Subcutaneous abdominal adipose tissue (tissue), 5 donors: ENCODE measurements around the gene KRT74.
"Not testable (repeated sequence)": the region's sequence is repeated elsewhere in the genome, so short reads cannot be mapped to it uniquely, and the experiment has no call there.

Source experiments
- H3K27ac ChIP-seq: one replicate; pipeline ENCODE4 v1.7.0; 2013; ENCODE audit warnings: low read depth, mild to moderate bottlenecking, inconsistent platforms, low read length, moderate library complexity
- H3K27me3 ChIP-seq, 5 donors: one replicate each; pipeline ENCODE4 v1.7.0; 2013; ENCODE audit warnings: low read length in 5 of 5, inconsistent platforms in 1 of 5; ENCODE audit not compliant: control insufficient read depth in 5 of 5, insufficient read depth in 4 of 5
- H3K36me3 ChIP-seq, 5 donors: one replicate each; pipeline ENCODE4 v1.7.0; 2013; ENCODE audit warnings: low read length in 5 of 5; ENCODE audit not compliant: control insufficient read depth in 5 of 5, insufficient read depth in 5 of 5
- H3K4me1 ChIP-seq, 5 donors: one replicate each; pipeline ENCODE4 v1.7.0; 2013; ENCODE audit warnings: low read length in 5 of 5, mild to moderate bottlenecking in 3 of 5, moderate library complexity in 1 of 5; ENCODE audit not compliant: control insufficient read depth in 5 of 5, insufficient read depth in 5 of 5
- H3K4me3 ChIP-seq, 5 donors: one replicate each; pipeline ENCODE4 v1.7.0; 2013; ENCODE audit warnings: low read length in 5 of 5, low read depth in 1 of 5
- H3K9ac ChIP-seq, 5 donors: one replicate each; pipeline ENCODE4 v1.7.0; 2013; ENCODE audit warnings: low read length in 5 of 5, mild to moderate bottlenecking in 4 of 5, moderate library complexity in 3 of 5
- H3K9me3 ChIP-seq, 5 donors: one replicate each; pipeline ENCODE4 v1.7.0; 2013; ENCODE audit warnings: low read length in 5 of 5; ENCODE audit not compliant: control insufficient read depth in 5 of 5
- donor health status: healthy.
- donor health status: healthy.
- donor health status: healthy.
- donor health status: healthy.
- donor health status: healthy.

KRT74 gene

GRCh38 chr12:52604859-52605258 lies 31.2 kb upstream of the KRT74 start:
- no peaks in the 10 kb centered on the region for H3K9me3 ChIP-seq
- H3K9ac ChIP-seq = no peak overlapping the region
- peaks cover 20 to 42% (median 28%) of the 10 kb centered on the region in 5 donors for H3K27me3 ChIP-seq
- H3K27ac ChIP-seq = no peak overlapping the region
- H3K4me3 ChIP-seq = no peak overlapping the region
- no peaks in the 10 kb centered on the region for H3K36me3 ChIP-seq
- peaks cover 0 to 3% (median 0%) of the 10 kb centered on the region in 5 donors for H3K4me1 ChIP-seq

GRCh38 chr12:52603314-52603713 lies 29.7 kb upstream of the KRT74 start:
- H3K4me1 ChIP-seq = peaks cover 0 to under 1% (median 0%) of the 10 kb centered on the region in 5 donors
- no peak overlapping the region for H3K27ac ChIP-seq
- peaks cover 16 to 44% (median 29%) of the 10 kb centered on the region in 5 donors for H3K27me3 ChIP-seq
- no peak overlapping the region for H3K4me3 ChIP-seq
- H3K9ac ChIP-seq = no peak overlapping the region
- H3K36me3 ChIP-seq = no peaks in the 10 kb centered on the region
- no peaks in the 10 kb centered on the region for H3K9me3 ChIP-seq

GRCh38 chr12:52602552-52602951 lies 28.9 kb upstream of the KRT74 start:
- Histone ChIP-seq H3K9me3 (no peaks in the 10 kb centered on the region), H3K27me3 (peaks cover 16 to 42% (median 29%) of the 10 kb centered on the region in 5 donors), H3K9ac (no peak overlapping the region), H3K36me3 (no peaks in the 10 kb centered on the region), H3K4me1 (no peaks in the 10 kb centered on the region), H3K4me3 (no peak overlapping the region), H3K27ac (no peak overlapping the region)

GRCh38 chr12:52601671-52602070 lies 28.0 kb upstream of the KRT74 start:
- Histone ChIP-seq H3K9me3 (no peaks in the 10 kb centered on the region), H3K27me3 (peaks cover 16 to 42% (median 27%) of the 10 kb centered on the region in 5 donors), H3K4me3 (no peak overlapping the region), H3K36me3 (no peaks in the 10 kb centered on the region), H3K27ac (no peak overlapping the region), H3K9ac (no peak overlapping the region), H3K4me1 (no peaks in the 10 kb centered on the region)

GRCh38 chr12:52600941-52601481 lies 27.4 kb upstream of the KRT74 start, which contains the start of gene KRT72:
Gene KRT72, minus strand, starts transcription at chr12:52601463. Its CDS starts 11 bp downstream, at chr12:52601452.
- peaks cover 16 to 42% (median 27%) of the 10 kb centered on the region in 5 donors for H3K27me3 ChIP-seq
- no peak within 1 kb of the TSS for H3K9ac ChIP-seq
- no peak within 1 kb of the TSS for H3K27ac ChIP-seq
- H3K4me1 ChIP-seq = no peaks in the 10 kb centered on the region
- H3K36me3 ChIP-seq = no peaks in the 10 kb centered on the region
- no peak within 1 kb of the TSS for H3K4me3 ChIP-seq
- H3K9me3 ChIP-seq = no peaks in the 10 kb centered on the region

GRCh38 chr12:52600475-52600874 lies 26.8 kb upstream of the KRT74 start:
- no peaks in the 10 kb centered on the region for H3K36me3 ChIP-seq
- H3K4me1 ChIP-seq = no peaks in the 10 kb centered on the region
- no peak overlapping the region for H3K27ac ChIP-seq
- H3K9ac ChIP-seq = no peak overlapping the region
- no peak overlapping the region for H3K4me3 ChIP-seq
- H3K9me3 ChIP-seq = no peaks in the 10 kb centered on the region
- H3K27me3 ChIP-seq = peaks cover 16 to 42% (median 27%) of the 10 kb centered on the region in 5 donors

- H3K4me3 ChIP-seq = no peak overlapping the region
- H3K36me3 ChIP-seq = no peaks in the 10 kb centered on the region
- H3K9ac ChIP-seq = no peak overlapping the region
- H3K4me1 ChIP-seq = no peaks in the 10 kb centered on the region
- peaks cover 16 to 41% (median 27%) of the 10 kb centered on the region in 5 donors for H3K27me3 ChIP-seq
- H3K27ac ChIP-seq = no peak overlapping the region
- no peaks in the 10 kb centered on the region for H3K9me3 ChIP-seq
Observed at GRCh38 chr12:52600071-52600470, 26.4 kb upstream of the KRT74 start.

- H3K9ac ChIP-seq = no peak overlapping the region
Observed at GRCh38 chr12:52598966-52599365, 25.3 kb upstream of the KRT74 start.

GRCh38 chr12:52594237-52594636 lies 20.6 kb upstream of the KRT74 start:
- H3K27me3 ChIP-seq, H3K27ac ChIP-seq, H3K4me3 ChIP-seq, H3K4me1 ChIP-seq, H3K36me3 ChIP-seq, H3K9me3 ChIP-seq, H3K9ac ChIP-seq: not testable (repeated sequence)

More at GRCh38 chr12:52598966-52599365, 25.3 kb upstream of the KRT74 start:
- Histone ChIP-seq H3K9me3 (no peaks in the 10 kb centered on the region), H3K4me1 (no peaks in the 10 kb centered on the region), H3K36me3 (no peaks in the 10 kb centered on the region), H3K4me3 (no peak overlapping the region), H3K27me3 (peaks cover 16 to 35% (median 27%) of the 10 kb centered on the region in 5 donors), H3K27ac (no peak overlapping the region)

GRCh38 chr12:52591521-52591920 lies 17.9 kb upstream of the KRT74 start:
- Histone ChIP-seq H3K4me1 (no peaks in the 10 kb centered on the region), H3K36me3 (no peaks in the 10 kb centered on the region), H3K9ac (no peak overlapping the region), H3K27ac (no peak overlapping the region), H3K4me3 (no peak overlapping the region), H3K9me3 (no peaks in the 10 kb centered on the region), H3K27me3 (peaks cover 0 to 9% (median 0%) of the 10 kb centered on the region in 5 donors)
